Measurements from ENCODE around the gene CSTF2T. TPM values are rescaled to one million over a fixed set of nuclear protein-coding genes. Genes with fewer than 3 reads are reported as not detected.

Gene CSTF2T
- total and polyA plus RNA-seq, 7 donors: 7.4 to 34.5 (median 21.0) TPM

- intact Hi-C loops (cut with DNase I): no loop called here
- no peaks in the 10 kb centered on the region for H3K4me1 ChIP-seq
- H3K27ac ChIP-seq: no peak overlapping the region
- H3K9me3 ChIP-seq: no peaks in the 10 kb centered on the region
- no peaks in the 10 kb centered on the region for H3K36me3 ChIP-seq (ENCODE audit: insufficient read depth in 1 of 2, low read depth in 1 of 2)
- no peak overlapping the region for H3K4me3 ChIP-seq
- no peak for DNase-seq
- H3K27me3 ChIP-seq (ENCODE audit: insufficient read depth in 3 of 3, low read length in 2 of 3): no peaks in the 10 kb centered on the region
- TF ChIP-seq CTCF (IDR thresholded peaks at IDR 0.05): no peak
- WGBS, 3 donors: 70 to 92% (median 90%) methylated on average over 2 of the region's 2 CpGs
- ATAC-seq: peak; percentile 68 to 82 (median 76)
These were observed 13.6 kb downstream of the CSTF2T start for GRCh38 chr10:51685768-51686167.

GRCh38 chr10:51683031-51683691 is 16.2 kb downstream of the CSTF2T start:
- TF ChIP-seq CTCF (IDR thresholded peaks at IDR 0.05): no peak
- no peaks in the 10 kb centered on the region for H3K4me1 ChIP-seq
- H3K27ac ChIP-seq: no peak overlapping the region
- H3K27me3 ChIP-seq (ENCODE audit: insufficient read depth in 3 of 3, low read length in 2 of 3): no peaks in the 10 kb centered on the region
- H3K36me3 ChIP-seq (ENCODE audit: insufficient read depth in 1 of 2, low read depth in 1 of 2): no peaks in the 10 kb centered on the region
- 54 to 65% (median 56%) methylated on average over 4 of the region's 4 CpGs for WGBS, 3 donors
- H3K9me3 ChIP-seq: no peaks in the 10 kb centered on the region
- intact Hi-C loops (cut with DNase I): no loop called here
- ATAC-seq (peak in 3 of 4 donors; percentile 16 to 56 (median 37)), DNase-seq (no peak)
- H3K4me3 ChIP-seq: no peak overlapping the region

- H3K4me3 ChIP-seq: no peak overlapping the region
- H3K9me3 ChIP-seq: no peaks in the 10 kb centered on the region
- no peak for TF ChIP-seq CTCF (IDR thresholded peaks at IDR 0.05)
- no peak overlapping the region for H3K27ac ChIP-seq
- no peaks in the 10 kb centered on the region for H3K36me3 ChIP-seq (ENCODE audit: insufficient read depth in 1 of 2, low read depth in 1 of 2)
- no peaks in the 10 kb centered on the region for H3K27me3 ChIP-seq (ENCODE audit: insufficient read depth in 3 of 3, low read length in 2 of 3)
- ATAC-seq (no peak), DNase-seq (no peak)
- H3K4me1 ChIP-seq: no peaks in the 10 kb centered on the region
- WGBS, 3 donors: 80 to 92% (median 83%) methylated on average over 6 of the region's 6 CpGs
- intact Hi-C loops (cut with DNase I): no loop called here
These were observed 19.6 kb downstream of the CSTF2T start for GRCh38 chr10:51679841-51680240.

GRCh38 chr10:51675088-51675487 is 24.3 kb downstream of the CSTF2T start:
- Histone ChIP-seq H3K4me1 (peaks cover 6% of the 10 kb centered on the region), H3K27me3 (ENCODE audit: insufficient read depth in 3 of 3, low read length in 2 of 3) (no peaks in the 10 kb centered on the region), H3K9me3 (peaks cover 5% of the 10 kb centered on the region), H3K27ac (no peak overlapping the region), H3K36me3 (ENCODE audit: insufficient read depth in 1 of 2, low read depth in 1 of 2) (no peaks in the 10 kb centered on the region), H3K4me3 (no peak overlapping the region)
- DNase-seq (no peak), ATAC-seq (no peak)
- intact Hi-C loops (cut with DNase I): no loop called here
- no peak for TF ChIP-seq CTCF (IDR thresholded peaks at IDR 0.05)

DNA sequence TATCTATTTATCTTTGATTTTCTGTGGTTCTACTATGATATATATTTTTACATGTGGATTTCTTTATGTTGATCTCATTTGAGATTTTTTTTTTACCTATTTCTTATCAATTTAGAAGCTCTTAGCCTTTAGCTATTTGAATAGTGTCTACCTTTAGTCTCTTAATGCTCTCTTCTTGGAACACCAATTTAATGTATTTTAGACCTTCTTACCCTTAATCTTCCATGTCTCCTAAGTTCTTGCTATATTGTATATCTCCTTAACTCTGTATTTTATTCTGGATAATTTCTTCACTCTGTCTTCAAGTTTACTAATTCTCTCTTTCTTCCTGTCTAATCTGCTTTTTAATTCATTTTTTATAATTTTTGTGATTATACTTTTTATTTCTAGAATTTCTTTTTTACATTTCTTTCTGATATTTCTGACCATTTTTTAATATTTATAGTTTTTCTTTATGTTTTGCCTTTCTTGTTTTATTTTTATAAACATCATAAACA is 27.3 kb downstream of the CSTF2T start:
- ATAC-seq: no peak
- H3K36me3 ChIP-seq (ENCODE audit: insufficient read depth in 1 of 2, low read depth in 1 of 2): no peaks in the 10 kb centered on the region
- no peak overlapping the region for H3K27ac ChIP-seq
- no peak overlapping the region for H3K4me3 ChIP-seq
- intact Hi-C loops (cut with DNase I): no loop called here
- no peak for DNase-seq
- no peaks in the 10 kb centered on the region for H3K27me3 ChIP-seq (ENCODE audit: insufficient read depth in 3 of 3, low read length in 2 of 3)
- no peak for TF ChIP-seq CTCF (IDR thresholded peaks at IDR 0.05)
- peaks cover 5% of the 10 kb centered on the region for H3K9me3 ChIP-seq
- H3K4me1 ChIP-seq: peaks cover 13% of the 10 kb centered on the region

Data from psoas muscle (tissue), 8 donors.